ENCODE results near the gene ZNF618.

ZNF618 gene

DNA sequence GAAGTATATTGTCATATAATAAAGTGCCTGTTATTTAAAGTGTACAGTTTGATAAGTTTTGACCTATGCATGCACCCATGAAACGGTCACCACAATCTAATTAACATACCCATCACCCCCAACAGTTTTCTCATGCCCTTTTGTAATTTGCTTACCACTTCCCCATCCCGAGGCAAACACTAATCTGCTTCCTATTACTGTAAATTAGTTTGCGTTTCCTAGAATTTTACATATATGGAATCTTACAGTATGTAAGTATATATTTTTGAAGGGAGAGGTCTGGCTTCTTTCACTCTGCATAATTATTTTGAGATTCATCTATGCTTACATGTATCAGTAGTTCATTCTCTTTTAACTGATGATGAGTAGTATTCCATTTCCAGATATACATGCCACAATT, 145.5 kb downstream of the ZNF618 start:
- DNase-seq (ENCODE audit: low read depth, low spot score): no peak

DNA sequence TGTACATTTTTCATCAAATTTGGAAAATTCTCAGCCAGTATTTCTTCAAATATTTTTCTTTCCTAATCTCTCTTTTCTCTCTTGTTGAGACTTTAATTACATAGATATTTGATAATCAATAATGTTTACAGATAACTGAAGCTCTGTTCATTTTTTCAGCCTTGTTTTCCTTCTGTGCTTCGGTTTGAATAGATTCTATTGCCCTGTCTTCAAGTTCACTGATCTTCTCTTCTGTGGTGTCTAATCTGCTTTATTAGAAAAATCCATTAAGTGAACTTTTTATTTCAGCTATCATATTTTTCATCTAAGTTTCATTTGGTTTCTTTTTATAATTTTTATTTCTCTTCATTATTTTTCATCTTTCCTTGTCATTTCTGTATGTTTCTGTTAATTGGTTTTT, 147.9 kb downstream of the ZNF618 start:
- no peak for DNase-seq (ENCODE audit: low read depth, low spot score)

DNA sequence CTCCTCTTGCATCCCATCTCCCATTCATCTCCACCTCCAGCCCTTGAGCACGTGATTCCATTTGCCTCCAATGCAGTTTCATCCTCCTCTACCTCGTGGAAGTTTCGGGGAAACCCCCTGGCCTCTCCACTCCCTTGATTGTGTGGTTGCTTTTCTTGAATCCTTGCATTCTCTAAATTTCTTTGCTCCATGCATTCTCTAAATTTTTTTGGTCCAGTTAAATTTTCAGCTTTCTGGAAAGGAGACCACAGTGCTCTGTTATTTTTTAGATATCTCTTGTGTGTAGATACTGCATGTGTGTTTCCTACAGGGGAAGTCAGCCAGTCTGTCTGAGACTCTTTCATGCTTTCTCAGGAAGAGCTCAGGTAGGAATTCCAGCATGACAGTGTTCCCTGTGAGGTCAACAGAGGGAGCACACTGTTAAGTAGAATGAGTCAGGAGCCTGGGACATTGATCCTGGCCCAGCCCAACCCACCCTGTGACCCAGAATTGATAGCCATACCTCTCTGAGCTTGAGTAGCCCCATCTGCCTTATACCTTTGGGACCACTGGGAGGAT, 149.2 kb downstream of the ZNF618 start:
- DNase-seq (ENCODE audit: low read depth, low spot score): no peak

DNA sequence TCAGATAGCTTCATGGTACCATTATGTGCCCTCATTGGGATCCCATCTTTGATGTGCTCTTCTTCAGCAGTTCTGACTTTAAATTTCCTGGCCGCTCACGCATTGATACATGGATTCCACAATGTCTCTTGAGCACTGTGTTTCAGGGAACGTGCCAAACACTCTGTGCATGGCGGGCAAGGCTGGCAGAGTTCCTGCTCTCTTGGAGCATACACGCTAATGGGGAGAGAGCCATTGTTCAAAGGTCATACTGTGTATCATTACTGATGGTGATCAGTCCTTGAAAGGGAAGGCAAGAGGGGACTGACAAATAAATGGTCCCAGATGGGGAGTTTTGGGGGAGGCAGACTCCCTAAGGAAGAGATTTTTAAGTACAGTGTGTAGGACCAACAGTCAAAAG, 149.7 kb downstream of the ZNF618 start:
- DNase-seq (ENCODE audit: low read depth, low spot score): no peak

- no peak for DNase-seq (ENCODE audit: low read depth, low spot score)
Observed at GRCh38 chr9:114026335-114026734, 150.2 kb downstream of the ZNF618 start.

DNA sequence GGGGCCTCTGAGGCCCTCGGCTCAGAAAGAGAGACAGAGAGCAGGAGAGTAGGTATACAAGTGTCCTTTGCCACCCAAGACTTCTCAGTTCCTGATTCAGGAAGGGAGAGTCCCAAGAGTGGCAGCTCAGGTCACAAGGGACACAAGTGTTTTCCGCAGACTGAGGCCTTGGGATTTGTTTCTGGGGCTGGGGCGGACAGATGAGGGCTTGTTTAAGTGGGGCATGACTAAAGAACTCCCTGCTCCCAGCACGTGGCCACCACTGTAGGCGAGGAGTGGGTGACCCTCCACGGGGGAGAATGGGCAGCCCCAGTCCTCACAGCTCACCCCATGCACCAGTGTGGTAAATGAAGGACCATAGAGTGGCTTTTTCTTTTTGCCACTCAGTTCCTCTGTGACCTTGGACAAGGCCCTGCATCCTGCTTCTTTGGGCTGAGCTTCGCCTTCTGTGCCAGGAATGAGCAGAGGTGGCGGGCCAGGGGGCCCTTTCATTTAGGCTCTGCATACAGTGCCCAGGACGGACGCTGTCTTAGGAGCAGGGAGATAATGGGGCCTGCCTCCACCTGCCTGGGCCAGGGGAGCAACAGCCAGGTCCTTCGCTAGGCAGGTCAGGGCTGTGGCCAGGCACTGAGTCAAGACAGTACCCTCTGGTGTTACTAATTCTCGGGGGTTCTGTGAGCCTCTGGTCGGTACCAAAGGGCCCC, 151.2 kb downstream of the ZNF618 start:
- DNase-seq (ENCODE audit: low read depth, low spot score): no peak

DNA sequence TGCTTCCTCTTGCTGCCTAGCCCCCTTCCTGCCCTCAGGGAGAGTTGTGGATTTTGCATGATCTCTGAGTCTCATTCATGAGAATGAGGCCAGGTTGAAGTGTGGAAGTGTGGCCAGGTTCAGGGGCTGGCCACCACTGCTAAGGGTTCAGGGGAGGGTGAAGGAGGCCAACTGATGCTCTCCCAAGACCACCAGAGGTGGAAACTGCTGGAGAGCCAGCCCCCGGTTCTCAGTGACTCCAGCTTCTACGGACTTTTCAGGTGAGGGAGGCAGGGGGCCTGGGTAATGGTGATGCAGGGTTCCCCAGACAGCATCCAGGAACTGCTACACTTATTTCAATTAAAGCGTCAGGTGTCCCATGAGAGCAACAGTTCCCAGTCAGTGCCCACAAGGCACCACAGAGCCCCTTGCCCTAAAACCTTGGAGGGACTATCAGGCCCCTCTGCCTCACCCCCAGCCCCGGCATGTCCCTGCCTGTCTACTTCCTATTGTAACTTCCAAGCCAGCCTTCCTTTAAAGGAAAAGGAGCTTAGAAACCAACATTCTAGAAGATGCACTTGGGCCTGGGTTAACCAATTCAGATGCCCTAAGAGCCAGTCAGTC, 151.9 kb downstream of the ZNF618 start:
- no peak for DNase-seq (ENCODE audit: low read depth, low spot score)

DNA sequence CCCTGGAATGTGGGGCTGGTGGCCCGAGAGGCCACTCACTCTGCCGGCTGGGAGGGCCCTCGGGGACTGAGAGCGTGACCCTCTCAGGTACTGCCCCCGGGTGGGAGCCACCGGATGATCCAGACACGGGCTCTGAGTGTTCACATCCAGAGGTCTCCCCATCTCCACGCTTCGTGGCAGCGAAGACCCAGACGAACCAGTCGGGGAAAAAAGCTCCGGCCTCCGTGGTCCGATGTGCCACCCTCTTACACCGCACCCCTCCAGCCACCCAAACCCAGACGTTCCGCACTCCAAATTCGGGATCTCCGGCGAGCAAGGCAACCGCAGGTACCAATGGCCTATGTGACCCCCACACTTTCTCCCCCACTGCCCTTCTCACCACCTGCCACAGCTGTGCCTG, 152.5 kb downstream of the ZNF618 start:
- DNase-seq (ENCODE audit: low read depth, low spot score): no peak

DNA sequence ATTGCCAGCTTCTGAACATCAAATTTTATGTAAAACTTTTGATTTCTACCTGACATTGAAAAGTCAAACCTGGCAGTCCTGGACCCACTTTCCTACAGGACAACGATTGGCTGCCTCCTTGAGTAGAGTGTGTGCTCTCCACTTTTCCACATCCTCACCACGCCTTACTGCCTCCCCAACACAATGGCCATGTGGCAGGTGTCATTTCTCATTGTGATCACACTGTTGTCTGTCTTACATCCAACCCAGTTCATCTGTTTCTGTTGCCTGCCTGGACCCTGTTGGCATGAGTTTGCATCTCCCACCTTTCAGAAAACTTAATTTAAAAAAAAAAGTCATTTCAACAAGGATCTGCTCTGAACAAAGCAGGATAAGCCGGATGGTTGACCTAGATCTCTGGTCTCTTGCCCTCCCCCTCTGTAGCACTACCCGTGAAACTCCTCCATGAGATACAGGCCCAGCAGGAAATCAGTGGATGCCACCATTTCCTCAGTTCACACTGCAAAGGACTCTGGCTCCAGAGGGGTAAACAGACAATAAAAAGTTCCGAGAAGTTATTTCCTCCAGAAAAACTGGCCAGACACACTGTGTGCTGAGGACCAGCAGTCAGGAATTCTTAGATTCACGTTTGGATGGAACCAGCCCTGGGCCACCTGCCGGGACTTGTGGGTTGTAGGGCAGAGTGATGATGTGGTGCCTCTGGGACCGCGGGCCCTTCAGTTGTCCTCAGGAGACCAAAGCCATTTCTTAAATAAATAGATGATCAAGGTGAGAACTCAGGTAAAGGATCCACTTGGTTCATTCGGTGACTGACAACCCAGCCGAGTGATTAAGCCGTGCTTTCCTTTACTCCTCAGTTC, 153.4 kb downstream of the ZNF618 start:
- DNase-seq (ENCODE audit: low read depth, low spot score): no peak

GRCh38 chr9:114030364-114030763, 154.3 kb downstream of the ZNF618 start:
- DNase-seq (ENCODE audit: low read depth, low spot score): no peak

- no peak for DNase-seq (ENCODE audit: low read depth, low spot score)
Observed at GRCh38 chr9:114031037-114031630, 155.0 kb downstream of the ZNF618 start.

DNA sequence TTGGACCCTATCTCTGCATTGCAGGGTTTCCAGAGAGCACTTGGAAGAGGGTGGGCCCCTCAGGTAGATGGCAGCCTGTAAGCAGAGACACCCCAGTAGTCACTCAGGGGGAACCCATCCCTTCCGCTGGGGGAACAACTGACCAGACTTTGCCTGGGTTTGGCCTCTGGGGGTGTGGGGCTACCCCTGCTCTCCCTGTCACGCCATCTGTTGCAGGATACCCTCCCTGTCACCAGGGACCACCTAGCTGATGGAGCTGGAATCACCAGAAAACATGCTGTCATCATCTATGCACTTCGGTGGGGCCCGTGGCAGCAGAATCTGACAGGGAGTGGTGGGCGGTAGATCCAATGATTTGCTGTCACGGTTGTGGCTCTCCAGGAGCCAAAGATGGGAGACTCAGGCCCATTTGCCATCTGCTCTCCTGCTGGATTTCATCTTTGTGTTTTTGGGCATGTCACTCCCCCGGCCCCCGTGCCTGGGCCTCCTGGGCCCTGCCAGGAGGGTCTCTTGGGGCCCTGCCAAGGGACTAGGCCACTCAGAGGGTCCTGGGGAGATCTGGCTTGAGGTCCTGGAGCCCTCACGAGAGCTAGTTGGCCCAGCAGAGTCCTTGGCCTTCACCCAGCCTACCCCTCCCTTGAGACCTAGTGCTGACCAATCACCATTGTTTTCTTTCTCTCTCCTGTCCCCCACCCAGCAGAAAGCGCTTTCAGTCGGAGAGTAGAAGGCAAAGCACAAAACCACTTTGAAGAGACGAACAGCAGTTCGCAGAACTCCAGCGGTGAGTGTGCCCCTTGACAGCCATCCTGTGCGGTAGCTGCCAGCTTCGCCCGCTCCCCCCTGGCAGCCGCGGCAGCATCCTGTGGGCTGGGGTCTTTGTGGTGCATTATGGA, 156.1 kb downstream of the ZNF618 start:
- no peak for DNase-seq (ENCODE audit: low read depth, low spot score)

DNA sequence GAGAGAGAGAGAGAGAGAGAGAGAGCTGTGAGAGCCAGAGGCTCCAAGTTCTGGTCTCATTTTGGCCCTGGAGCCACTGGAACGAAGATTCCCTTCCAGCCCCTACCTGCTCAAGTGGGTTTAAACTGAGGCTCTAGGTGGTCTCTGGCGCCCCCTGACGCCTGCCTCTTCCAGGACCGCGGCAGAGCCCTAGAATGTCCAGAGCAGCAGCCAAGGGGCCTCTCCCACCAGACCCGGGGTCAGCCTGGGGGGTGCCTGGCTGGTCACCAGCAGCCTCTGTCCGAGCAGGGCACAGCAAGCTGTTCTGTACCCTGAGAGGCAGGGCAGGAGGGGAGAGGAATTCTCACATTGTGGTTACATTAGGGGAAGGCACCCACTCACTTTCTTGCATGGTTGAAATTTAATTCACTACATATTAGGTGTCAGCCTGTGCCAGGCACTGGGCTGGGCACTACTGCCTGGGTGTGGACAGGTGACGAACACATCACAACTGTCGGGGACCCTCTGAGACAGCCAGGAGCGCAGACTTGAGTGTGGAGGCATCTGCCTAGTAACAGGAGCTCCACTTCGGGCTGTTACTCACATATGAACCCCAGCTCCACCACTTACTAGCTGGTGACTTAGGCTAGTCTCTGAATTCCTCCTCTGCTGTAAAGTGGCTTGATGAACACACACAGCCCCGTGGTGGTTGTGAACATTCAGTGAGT, 157.4 kb downstream of the ZNF618 start:
- no peak for DNase-seq (ENCODE audit: low read depth, low spot score)

DNA sequence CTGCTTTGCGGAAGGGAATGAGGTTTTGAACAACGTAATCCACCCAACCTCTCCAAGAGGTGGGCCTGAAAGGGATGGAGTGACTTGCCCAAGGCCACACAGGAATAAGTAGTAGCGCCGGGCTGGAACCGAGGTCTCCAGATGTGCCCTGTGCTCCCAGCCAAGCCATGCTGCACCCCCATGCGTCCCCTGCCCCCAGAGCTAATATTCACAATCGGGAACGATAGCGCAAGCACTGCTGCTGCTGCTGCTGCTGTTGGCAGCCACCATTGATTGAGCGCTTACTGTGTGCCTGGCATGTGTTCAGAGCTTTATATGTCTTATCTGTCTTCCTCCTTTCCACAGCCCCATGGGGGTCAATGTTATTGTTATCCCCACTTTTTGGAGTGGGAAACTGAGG, 158.1 kb downstream of the ZNF618 start:
- no peak for DNase-seq (ENCODE audit: low read depth, low spot score)

DNA sequence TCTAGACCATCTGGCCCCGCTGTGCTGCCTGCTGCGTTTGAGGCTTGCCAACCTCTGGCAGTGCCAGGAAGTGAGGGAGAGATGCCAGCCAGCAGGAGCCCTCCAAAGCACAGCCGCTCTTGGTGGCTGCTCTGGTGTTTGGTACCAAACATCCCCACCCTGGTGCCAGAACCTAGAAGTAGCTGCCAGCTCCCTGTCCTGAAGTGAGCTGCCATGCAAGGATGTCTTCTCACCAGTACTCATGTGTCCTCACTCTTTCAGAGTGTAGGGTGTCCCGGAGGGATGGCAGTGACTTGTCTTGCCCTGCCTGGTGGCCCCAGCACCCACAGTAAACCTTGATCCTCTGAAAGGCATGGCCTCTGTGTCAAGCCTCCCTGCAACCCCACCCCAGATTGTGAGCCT, 158.6 kb downstream of the ZNF618 start:
- DNase-seq (ENCODE audit: low read depth, low spot score): no peak

GRCh38 chr9:114035221-114035844, 159.2 kb downstream of the ZNF618 start:
- no peak for DNase-seq (ENCODE audit: low read depth, low spot score)

GRCh38 chr9:114035845-114036801, 160.0 kb downstream of the ZNF618 start:
- no peak for DNase-seq (ENCODE audit: low read depth, low spot score)

DNA sequence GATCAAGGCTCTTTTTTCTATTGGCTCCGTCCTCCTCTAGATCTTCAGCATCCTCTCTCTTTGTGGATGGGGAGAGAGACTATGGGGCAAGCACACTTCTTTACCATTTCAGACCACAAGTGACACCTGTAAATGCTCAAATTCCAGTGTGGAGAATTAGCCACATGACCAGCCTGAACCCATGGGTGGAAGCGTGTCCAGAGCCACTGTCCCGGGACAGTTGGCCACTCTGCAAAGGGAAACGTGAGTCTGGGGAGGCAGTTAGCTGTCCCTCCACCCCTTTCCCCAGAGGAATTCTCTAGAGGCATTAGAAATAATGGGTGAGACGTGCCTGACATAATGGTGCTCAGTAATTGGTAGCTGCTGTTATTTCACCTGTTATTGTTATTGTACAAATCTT, 161.1 kb downstream of the ZNF618 start:
- no peak for DNase-seq (ENCODE audit: low read depth, low spot score)
